Measurements from ENCODE around the gene ADAMTS13. TPM values are rescaled to one million over a fixed set of nuclear protein-coding genes. Genes with fewer than 3 reads are reported as not detected.

ADAMTS13 gene
- total and polyA plus RNA-seq, 9 of the 15 experiments (the other 6 are each of a cell fraction or from before 2014, with no cell fraction given) = 0.03 to 0.20 (median 0.04) TPM; not detected in 4

GRCh38 chr9:133406480-133407307 lies 15.5 kb upstream of the ADAMTS13 start (continued):
- TF ChIP-seq, protein P1, sequence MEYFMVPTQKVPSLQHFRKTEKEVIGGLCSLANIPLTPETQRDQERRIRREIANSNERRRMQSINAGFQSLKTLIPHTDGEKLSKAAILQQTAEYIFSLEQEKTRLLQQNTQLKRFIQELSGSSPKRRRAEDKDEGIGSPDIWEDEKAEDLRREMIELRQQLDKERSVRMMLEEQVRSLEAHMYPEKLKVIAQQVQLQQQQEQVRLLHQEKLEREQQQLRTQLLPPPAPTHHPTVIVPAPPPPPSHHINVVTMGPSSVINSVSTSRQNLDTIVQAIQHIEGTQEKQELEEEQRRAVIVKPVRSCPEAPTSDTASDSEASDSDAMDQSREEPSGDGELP (CRISPR knock-in tag; IDR thresholded peaks at IDR 0.05; ENCODE audit: borderline replicate concordance) = peak; percentile 59; the same call in 1 of the 2 replicates
- TF ChIP-seq POLR2G (IDR thresholded peaks at IDR 0.05; ENCODE audit: low read depth, low read length) (peak; percentile 45), CTBP1 (IDR thresholded peaks at IDR 0.05; ENCODE audit: borderline replicate concordance) (peak; percentile 36; the same call in 1 of the 2 replicates), ZNF780A (CRISPR knock-in tag; IDR thresholded peaks at IDR 0.05) (no peak), YY1 (IDR thresholded peaks at IDR 0.05; ENCODE audit: borderline replicate concordance in 1 of 3, control insufficient read depth in 1 of 3, extremely low read depth in 1 of 3, insufficient read depth in 3 of 3, insufficient read length in 1 of 3, insufficient replicate concordance in 2 of 3, low read depth in 1 of 3, low read length in 2 of 3) (peak in 1 of 3 experiments; percentile 21), USF1 (CRISPR knock-in tag; IDR thresholded peaks at IDR 0.05) (peak; percentile 39; the same call in 1 of the 2 replicates), ZNF143 (CRISPR knock-in tag; IDR thresholded peaks at IDR 0.05) (0 out of 2 replicates have a peak, but pooled peaks have one; percentile 40)
